CD4-positive, alpha-beta memory T cell (primary cell): ENCODE data around the gene ZNF169. TPM values are rescaled to one million over a fixed set of nuclear protein-coding genes. Genes with fewer than 3 reads are reported as not detected.
A peak's percentile ranks its signal among the peaks of the same experiment; 100 is the strongest.

ENCODE experiments used
- CTCF ChIA-PET: fragments of 350-600 bp; sonication (Branson Sonifier 250); formaldehyde crosslinking; loops from one replicate; lab custom pipeline; 2021; ENCODE audit warnings: inconsistent platforms; ENCODE audit not compliant: partially characterized antibody; lab: Charles Lee
- POLR2A ChIA-PET: fragments of 350-600 bp; sonication (Branson Sonifier 250); formaldehyde crosslinking; loops from one replicate; lab custom pipeline; 2021; ENCODE audit not compliant: partially characterized antibody; lab: Charles Lee
- DNase-seq, 5 donors: peaks; one replicate each; pipeline versions ENCODE4 v3.0.0 to v3.0.0-alpha.2; 2020 to 2022; ENCODE audit warnings: mixed read lengths in 1 of 5
- H3K27ac ChIP-seq: one replicate; pipeline ENCODE4 v1.7.0; 2013; ENCODE audit warnings: low read depth, low read length
- H3K27me3 ChIP-seq: 2 replicates; pipeline ENCODE4 v1.7.0; 2013; ENCODE audit warnings: mild to moderate bottlenecking, low read length, moderate library complexity; ENCODE audit not compliant: insufficient read depth
- H3K36me3 ChIP-seq: 2 replicates; pipeline ENCODE4 v1.7.0; 2013; ENCODE audit warnings: mild to moderate bottlenecking, low read length, moderate library complexity; ENCODE audit not compliant: insufficient read depth
- H3K4me1 ChIP-seq: 2 replicates; pipeline ENCODE4 v1.7.0; 2013; ENCODE audit warnings: mild to moderate bottlenecking, low read length, moderate library complexity; ENCODE audit not compliant: insufficient read depth
- H3K4me3 ChIP-seq, 2 donors: one replicate each; pipeline ENCODE4 v1.7.0; 2013; ENCODE audit warnings: low read length in 2 of 2, mild to moderate bottlenecking in 1 of 2
- H3K9me3 ChIP-seq, 2 donors: one replicate each; pipeline ENCODE4 v1.7.0; 2013; ENCODE audit warnings: low read length in 2 of 2, control low read depth in 1 of 2; ENCODE audit not compliant: control insufficient read depth in 1 of 2
- H3K27ac Mint-ChIP-seq, 7 donors: one replicate each; pipeline ENCODE4 v1.8.0; 2020 to 2021; ENCODE audit warnings: mixed read lengths in 7 of 7, mild to moderate bottlenecking in 6 of 7, inconsistent platforms in 3 of 7, moderate library complexity in 3 of 7
- H3K27me3 Mint-ChIP-seq, 2 donors: one replicate each; pipeline ENCODE4 v1.8.0; 2020 to 2021; ENCODE audit warnings: mixed read lengths in 2 of 2
- H3K36me3 Mint-ChIP-seq, 2 donors: one replicate each; pipeline ENCODE4 v1.8.0; 2020 to 2021; ENCODE audit warnings: mixed read lengths in 2 of 2, inconsistent platforms in 1 of 2, mild to moderate bottlenecking in 1 of 2
- H3K4me1 Mint-ChIP-seq, 4 donors: one replicate each; pipeline ENCODE4 v1.8.0; 2020 to 2021; ENCODE audit warnings: mixed read lengths in 4 of 4, mild to moderate bottlenecking in 1 of 4
- H3K4me3 Mint-ChIP-seq, 8 donors: one replicate each; pipeline ENCODE4 v1.8.0; 2020 to 2021; ENCODE audit warnings: mixed read lengths in 8 of 8, mild to moderate bottlenecking in 7 of 8, moderate library complexity in 6 of 8, inconsistent platforms in 3 of 8
- H3K9me3 Mint-ChIP-seq, 8 donors: one replicate each; pipeline ENCODE4 v1.8.0; 2020 to 2021; ENCODE audit warnings: mixed read lengths in 8 of 8, mild to moderate bottlenecking in 5 of 8, inconsistent platforms in 3 of 8, moderate library complexity in 1 of 8
- intact Hi-C: fragments of 100-400 bp; cut with micrococcal nuclease; formaldehyde crosslinking; loops from one replicate; pipeline ENCODE4 v1.15.1; 2023
- polyA plus RNA-seq, 2 donors: library from polyadenylated mRNA; unstranded; fragments of 300-500 nt; fragmentation: Illumina TruSeq; gene quantifications; one replicate each; pipeline ENCODE4 v1.2.3, GENCODE V29; 2021
- total RNA-seq, 2 experiments: library from RNA; stranded (reverse); gene quantifications; one replicate each; pipeline ENCODE4 v1.2.3, GENCODE V29; 2021

The ZNF169 gene
- total RNA-seq (10 to 100 TPM; 22.3 to 25.2 TPM), polyA plus RNA-seq (1 to 10 TPM; 4.2 to 4.3 TPM)

- POLR2A ChIA-PET, result interaction anchor here (0.7 to 1.5 kb wide), 4 partner anchors 9 to 93 kb away, joined by 3 to 7 read pairs (median 3); no protein-coding TSS in a partner anchor
- H3K9me3 ChIP-seq, result no peaks in the 10 kb centered on the region
- intact Hi-C loops, result loop anchor here (2.0 to 10.0 kb wide), 3 partner anchors 94 to 1494 kb away; partner anchors contain the start of genes BICD2, FAM120A and FAM120AOS
- CTCF ChIA-PET, result interaction anchor here (1.0 kb wide), 1 partner anchor 9 kb away, joined by 3 read pairs; no protein-coding TSS in a partner anchor
- peaks cover 26 to 45% (median 36%) of the 10 kb centered on the region in 4 donors for H3K4me1 Mint-ChIP-seq
- peaks cover 0 to 2% (median 0%) of the 10 kb centered on the region in 8 donors for H3K9me3 Mint-ChIP-seq
- DNase-seq, result peak; percentile 78 to 88 (median 80)
- peaks cover 10 to 16% of the 10 kb centered on the region in 2 donors for H3K36me3 Mint-ChIP-seq
- peaks cover 2 to 7% of the 10 kb centered on the region in 2 donors for H3K27me3 Mint-ChIP-seq
- H3K27ac ChIP-seq, result peak within 1 kb of the TSS; percentile 66
- H3K4me1 ChIP-seq, result peaks cover 19% of the 10 kb centered on the region
- H3K4me3 ChIP-seq, result peak within 1 kb of the TSS; percentile 85 to 99
- H3K27me3 ChIP-seq, result no peaks in the 10 kb centered on the region
- no peaks in the 10 kb centered on the region for H3K36me3 ChIP-seq
- peak within 1 kb of the TSS; percentile 88 to 99 (median 98) for H3K27ac Mint-ChIP-seq
- peak within 1 kb of the TSS; percentile 96 to 100 (median 98) for H3K4me3 Mint-ChIP-seq
Observed at GRCh38 chr9:94259077-94259862, at the start of gene ZNF169. Gene ZNF169, plus strand, starts transcription at chr9:94259298. Its CDS starts 19,515 bp downstream, at chr9:94278813.

- ChIA-PET POLR2A (no interaction called here), CTCF (interaction anchor here (1.3 to 10.4 kb wide), 5 partner anchors 15 to 197 kb away, joined by 3 to 255 read pairs (median 27); no protein-coding TSS in a partner anchor)
- H3K36me3 ChIP-seq, result no peaks in the 10 kb centered on the region
- no peak overlapping the region for H3K4me3 ChIP-seq
- no peak overlapping the region for H3K27ac ChIP-seq
- peaks cover 13 to 14% of the 10 kb centered on the region in 2 donors for H3K27me3 Mint-ChIP-seq
- intact Hi-C loops, result no loop called here
- no peaks in the 10 kb centered on the region for H3K27me3 ChIP-seq
- peaks cover 3 to 5% (median 4%) of the 10 kb centered on the region in 4 donors for H3K4me1 Mint-ChIP-seq
- no peaks in the 10 kb centered on the region for H3K36me3 Mint-ChIP-seq
- no peaks in the 10 kb centered on the region for H3K4me1 ChIP-seq
- no peaks in the 10 kb centered on the region for H3K9me3 ChIP-seq
- DNase-seq, result no peak
- H3K27ac Mint-ChIP-seq, result no peak overlapping the region
- H3K9me3 Mint-ChIP-seq, result no peaks in the 10 kb centered on the region
- no peak overlapping the region for H3K4me3 Mint-ChIP-seq
Observed at GRCh38 chr9:94210616-94211603, 48.2 kb upstream of the ZNF169 start.

- H3K9me3 Mint-ChIP-seq, result no peaks in the 10 kb centered on the region
Observed at GRCh38 chr9:94212091-94212490, 47.0 kb upstream of the ZNF169 start.

GRCh38 chr9:94212531-94212930 is 46.6 kb upstream of the ZNF169 start:
- H3K27me3 ChIP-seq, result peaks cover 5% of the 10 kb centered on the region
- H3K9me3 ChIP-seq, result no peaks in the 10 kb centered on the region
- H3K27me3 Mint-ChIP-seq, result peaks cover 15 to 16% of the 10 kb centered on the region in 2 donors
- H3K27ac Mint-ChIP-seq, result no peak overlapping the region
- H3K27ac ChIP-seq, result no peak overlapping the region
- no peak overlapping the region for H3K4me3 Mint-ChIP-seq
- DNase-seq, result no peak
- H3K9me3 Mint-ChIP-seq, result no peaks in the 10 kb centered on the region
- intact Hi-C loops, result no loop called here
- no peaks in the 10 kb centered on the region for H3K4me1 ChIP-seq
- H3K4me3 ChIP-seq, result no peak overlapping the region
- no peaks in the 10 kb centered on the region for H3K36me3 ChIP-seq
- peaks cover 3 to 5% (median 4%) of the 10 kb centered on the region in 4 donors for H3K4me1 Mint-ChIP-seq
- H3K36me3 Mint-ChIP-seq, result no peaks in the 10 kb centered on the region
- CTCF ChIA-PET, result interaction anchor here (0.9 to 10.4 kb wide), 13 partner anchors 9 to 198 kb away, joined by 3 to 255 read pairs (median 7); partner anchors contain the start of gene PTPDC1
- POLR2A ChIA-PET, result no interaction called here

More at GRCh38 chr9:94212091-94212490, 47.0 kb upstream of the ZNF169 start:
- Mint-ChIP-seq H3K27ac (no peak overlapping the region), H3K27me3 (peaks cover 15 to 16% of the 10 kb centered on the region in 2 donors), H3K4me1 (peaks cover 3 to 5% (median 4%) of the 10 kb centered on the region in 4 donors), H3K36me3 (no peaks in the 10 kb centered on the region), H3K4me3 (no peak overlapping the region)
- H3K4me3 ChIP-seq, result no peak overlapping the region
- H3K36me3 ChIP-seq, result no peaks in the 10 kb centered on the region
- intact Hi-C loops, result no loop called here
- H3K27me3 ChIP-seq, result peaks cover 5% of the 10 kb centered on the region
- CTCF ChIA-PET, result interaction anchor here (0.9 to 10.4 kb wide), 9 partner anchors 9 to 198 kb away, joined by 3 to 255 read pairs (median 7); no protein-coding TSS in a partner anchor
- no peak overlapping the region for H3K27ac ChIP-seq
- no peaks in the 10 kb centered on the region for H3K4me1 ChIP-seq
- DNase-seq, result no peak
- POLR2A ChIA-PET, result no interaction called here
- H3K9me3 ChIP-seq, result no peaks in the 10 kb centered on the region

GRCh38 chr9:94213511-94214124 is 45.5 kb upstream of the ZNF169 start:
- Histone ChIP-seq H3K4me3 (no peak overlapping the region), H3K36me3 (no peaks in the 10 kb centered on the region), H3K4me1 (no peaks in the 10 kb centered on the region), H3K9me3 (no peaks in the 10 kb centered on the region), H3K27ac (no peak overlapping the region), H3K27me3 (peaks cover 5% of the 10 kb centered on the region)
- ChIA-PET CTCF (interaction anchor here (0.7 to 10.4 kb wide), 19 partner anchors 10 to 200 kb away, joined by 3 to 255 read pairs (median 6); partner anchors contain the start of gene PTPDC1), POLR2A (interaction anchor here (0.5 to 0.9 kb wide), 2 partner anchors 148 to 200 kb away, joined by 3 to 7 read pairs; no protein-coding TSS in a partner anchor)
- no peaks in the 10 kb centered on the region for H3K9me3 Mint-ChIP-seq
- peak overlapping the region in 4 of 8 donors; percentile 15 to 45 (median 25) for H3K4me3 Mint-ChIP-seq
- H3K27ac Mint-ChIP-seq, result peak overlapping the region in 2 of 7 donors; percentile 17 to 44
- peaks cover 3 to 5% (median 4%) of the 10 kb centered on the region in 4 donors for H3K4me1 Mint-ChIP-seq
- DNase-seq, result peak; percentile 69 to 73 (median 71)
- H3K36me3 Mint-ChIP-seq, result no peaks in the 10 kb centered on the region
- intact Hi-C loops, result loop anchor here (1.0 kb wide), 1 partner anchor 148 kb away; no protein-coding TSS in a partner anchor
- peaks cover 17 to 22% of the 10 kb centered on the region in 2 donors for H3K27me3 Mint-ChIP-seq

GRCh38 chr9:94222870-94223269 is 36.2 kb upstream of the ZNF169 start:
- H3K27me3 ChIP-seq, result no peaks in the 10 kb centered on the region
- no peaks in the 10 kb centered on the region for H3K36me3 ChIP-seq
- DNase-seq, result no peak
- peaks cover 7 to 12% of the 10 kb centered on the region in 2 donors for H3K27me3 Mint-ChIP-seq
- ChIA-PET POLR2A (no interaction called here), CTCF (no interaction called here)
- H3K27ac ChIP-seq, result no peak overlapping the region
- H3K4me3 ChIP-seq, result no peak overlapping the region
- H3K9me3 Mint-ChIP-seq, result peaks cover 0 to 13% (median 3%) of the 10 kb centered on the region in 8 donors
- H3K4me3 Mint-ChIP-seq, result no peak overlapping the region
- no peaks in the 10 kb centered on the region for H3K4me1 Mint-ChIP-seq
- H3K4me1 ChIP-seq, result no peaks in the 10 kb centered on the region
- no peak overlapping the region for H3K27ac Mint-ChIP-seq
- no peaks in the 10 kb centered on the region for H3K9me3 ChIP-seq
- intact Hi-C loops, result no loop called here
- no peaks in the 10 kb centered on the region for H3K36me3 Mint-ChIP-seq
